Osteoblast (primary cell): ENCODE results near the gene GSPT1. TPM values are rescaled to one million over a fixed set of nuclear protein-coding genes. Genes with fewer than 3 reads are reported as not detected.

Experiments
- DNase-seq: peaks from one replicate; pipeline ENCODE4 v3.0.0; 2011; ENCODE audit warnings: low spot score, mixed read lengths; ENCODE audit not compliant: insufficient read length; ENCODE audit errors: missing footprints
- H2AFZ ChIP-seq: 2 replicates; pipeline ENCODE4 v1.6.0; 2011; ENCODE audit warnings: mild to moderate bottlenecking, low read length
- H3K27ac ChIP-seq: 2 replicates; pipeline ENCODE4 v1.5.1; 2011; ENCODE audit warnings: mild to moderate bottlenecking, low read depth, low read length, moderate library complexity
- H3K27me3 ChIP-seq: 2 replicates; pipeline ENCODE4 v1.6.0; 2012; ENCODE audit warnings: mild to moderate bottlenecking, control low read depth, inconsistent platforms, low read length, moderate library complexity; ENCODE audit not compliant: insufficient read depth
- H3K36me3 ChIP-seq: 2 replicates; pipeline ENCODE4 v1.5.1; 2011; ENCODE audit warnings: mild to moderate bottlenecking, low read length, control low read depth, moderate library complexity; ENCODE audit not compliant: insufficient read depth
- H3K4me1 ChIP-seq: 2 replicates; pipeline ENCODE4 v1.5.1; 2011; ENCODE audit warnings: mild to moderate bottlenecking, low read length, control low read depth, moderate library complexity; ENCODE audit not compliant: insufficient read depth
- H3K4me2 ChIP-seq: 2 replicates; pipeline ENCODE4 v1.6.0; 2011; ENCODE audit warnings: mild to moderate bottlenecking, low read length; ENCODE audit not compliant: insufficient read depth
- H3K4me3 ChIP-seq: fragments of 200-600 bp; sonication (generic); 3 replicates; pipeline ENCODE4 v1.5.1; 2012; ENCODE audit warnings: mild to moderate bottlenecking, low read length, inconsistent platforms; ENCODE audit not compliant: insufficient read depth
- H3K79me2 ChIP-seq: 2 replicates; pipeline ENCODE4 v1.6.0; 2012; ENCODE audit warnings: mild to moderate bottlenecking, low read length, control low read depth, inconsistent platforms; ENCODE audit not compliant: insufficient read depth
- H3K9me3 ChIP-seq: 2 replicates; pipeline ENCODE4 v1.5.1; 2011; ENCODE audit warnings: low read depth, low read length, control low read depth
- H4K20me1 ChIP-seq: 2 replicates; pipeline ENCODE4 v1.6.0; 2012; ENCODE audit warnings: mild to moderate bottlenecking, low read length, control low read depth; ENCODE audit not compliant: insufficient read depth
- CTCF ChIP-seq: IDR thresholded peaks from 2 replicates; pipeline ENCODE4 v1.5.1; 2011; ENCODE audit warnings: mild to moderate bottlenecking, low read depth, low read length, moderate library complexity; ENCODE audit errors: extremely low read depth
- total RNA-seq: library from RNA; depleted of rRNA; stranded (reverse); fragments of >200 nt; gene quantifications from 2 replicates; pipeline ENCODE4 v1.2.3, GENCODE V29; 2012

Gene GSPT1
- total RNA-seq, 1 donor = 109 TPM

- H3K79me2 ChIP-seq = peaks cover 46% of the 10 kb centered on the region
- TF ChIP-seq CTCF = no peak
- H3K36me3 ChIP-seq = no peaks in the 10 kb centered on the region
- H3K4me1 ChIP-seq = peaks cover 14% of the 10 kb centered on the region
- no peak overlapping the region for H3K4me3 ChIP-seq
- DNase-seq = no peak
- H3K4me2 ChIP-seq = no peak overlapping the region
- no peaks in the 10 kb centered on the region for H3K9me3 ChIP-seq
- no peak overlapping the region for H2AFZ ChIP-seq
- H3K27ac ChIP-seq = no peak overlapping the region
- H4K20me1 ChIP-seq = peaks cover 23% of the 10 kb centered on the region
- no peaks in the 10 kb centered on the region for H3K27me3 ChIP-seq
Observed at GRCh38 chr16:11862489-11862888, 53.3 kb downstream of the GSPT1 start.

- Histone ChIP-seq H3K27me3 (no peaks in the 10 kb centered on the region), H3K4me2 (no peak overlapping the region), H4K20me1 (peaks cover 26% of the 10 kb centered on the region), H3K4me3 (no peak overlapping the region), H3K9me3 (no peaks in the 10 kb centered on the region), H2AFZ (no peak overlapping the region), H3K36me3 (no peaks in the 10 kb centered on the region), H3K4me1 (peaks cover 9% of the 10 kb centered on the region), H3K79me2 (peaks cover 74% of the 10 kb centered on the region), H3K27ac (no peak overlapping the region)
- DNase-seq = no peak
- TF ChIP-seq CTCF = no peak
Observed at GRCh38 chr16:11857161-11857560, 58.6 kb downstream of the GSPT1 start.

GRCh38 chr16:11852092-11852809, 63.5 kb downstream of the GSPT1 start:
- Histone ChIP-seq H3K36me3 (peaks cover 21% of the 10 kb centered on the region), H4K20me1 (peaks cover 38% of the 10 kb centered on the region), H3K27ac (peak overlapping the region; percentile 89), H2AFZ (peak overlapping the region; percentile 100), H3K4me1 (peaks cover 25% of the 10 kb centered on the region), H3K27me3 (no peaks in the 10 kb centered on the region), H3K4me3 (peak overlapping the region; percentile 100), H3K79me2 (peaks cover 94% of the 10 kb centered on the region), H3K9me3 (no peaks in the 10 kb centered on the region), H3K4me2 (peak overlapping the region; percentile 86)
- DNase-seq = no peak
- TF ChIP-seq CTCF = no peak

GRCh38 chr16:11851294-11852091, 64.3 kb downstream of the GSPT1 start, which contains the start of gene RSL1D1:
Gene RSL1D1 (minus strand): TSS chr16:11851542. CDS start chr16:11851512, 30 bp downstream.
- H3K27ac ChIP-seq = peak within 1 kb of the TSS; percentile 89
- peaks cover 32% of the 10 kb centered on the region for H4K20me1 ChIP-seq
- H3K4me1 ChIP-seq = peaks cover 21% of the 10 kb centered on the region
- no peak for TF ChIP-seq CTCF
- H3K4me2 ChIP-seq = peak within 1 kb of the TSS; percentile 86
- H3K9me3 ChIP-seq = no peaks in the 10 kb centered on the region
- H3K36me3 ChIP-seq = peaks cover 29% of the 10 kb centered on the region
- H3K79me2 ChIP-seq = peaks cover 92% of the 10 kb centered on the region
- H2AFZ ChIP-seq = peak within 1 kb of the TSS; percentile 100
- H3K27me3 ChIP-seq = no peaks in the 10 kb centered on the region
- DNase-seq = peak; percentile 98
- peak within 1 kb of the TSS; percentile 100 for H3K4me3 ChIP-seq
